Peyer's patch (tissue), 4 donors: ENCODE measurements around the gene SEMA4A.
"Not testable (repeated sequence)": the region's sequence is repeated elsewhere in the genome, so short reads cannot be mapped to it uniquely, and the experiment has no call there.

Experiments used
- POLR2A ChIP-seq, 2 donors: fragments of 450-650 bp; IDR thresholded peaks; one replicate each; pipeline ENCODE4 v1.5.1; 2017; ENCODE audit warnings: antibody characterized with exemption in 2 of 2, mild to moderate bottlenecking in 2 of 2, moderate library complexity in 2 of 2
- TF ChIP-seq, protein P1 (sequence below), 6 experiments: fragments of 450-650 bp in 4 of 6; fragments of 200-600 bp in 2 of 6; sonication (generic) in 1 of 6; IDR thresholded peaks; one replicate each; pipeline ENCODE4 v1.5.1; 2017 to 2019; ENCODE audit warnings: antibody characterized with exemption in 6 of 6, mild to moderate bottlenecking in 3 of 6, moderate library complexity in 1 of 6

DNA sequence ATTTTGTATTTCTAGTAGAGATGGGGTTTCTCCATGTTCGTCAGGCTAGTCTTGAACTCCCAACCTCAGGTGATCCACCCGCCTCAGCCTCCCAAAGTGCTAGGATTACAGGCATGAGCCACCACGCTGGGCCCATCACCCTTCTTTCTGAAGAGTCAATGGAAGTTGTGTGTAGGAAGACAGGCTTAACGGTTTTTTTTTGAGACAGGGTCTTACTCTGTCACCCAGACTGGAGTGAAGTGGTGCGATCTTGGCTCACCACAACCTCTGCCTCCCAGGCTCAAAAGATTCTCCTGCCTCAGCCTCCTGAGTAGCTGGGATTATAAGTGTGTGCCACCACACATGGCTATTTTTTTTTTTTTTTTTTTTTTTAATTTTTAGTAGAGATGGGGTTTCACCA lies 36.7 kb upstream of the SEMA4A start:
- TF ChIP-seq, protein P1, sequence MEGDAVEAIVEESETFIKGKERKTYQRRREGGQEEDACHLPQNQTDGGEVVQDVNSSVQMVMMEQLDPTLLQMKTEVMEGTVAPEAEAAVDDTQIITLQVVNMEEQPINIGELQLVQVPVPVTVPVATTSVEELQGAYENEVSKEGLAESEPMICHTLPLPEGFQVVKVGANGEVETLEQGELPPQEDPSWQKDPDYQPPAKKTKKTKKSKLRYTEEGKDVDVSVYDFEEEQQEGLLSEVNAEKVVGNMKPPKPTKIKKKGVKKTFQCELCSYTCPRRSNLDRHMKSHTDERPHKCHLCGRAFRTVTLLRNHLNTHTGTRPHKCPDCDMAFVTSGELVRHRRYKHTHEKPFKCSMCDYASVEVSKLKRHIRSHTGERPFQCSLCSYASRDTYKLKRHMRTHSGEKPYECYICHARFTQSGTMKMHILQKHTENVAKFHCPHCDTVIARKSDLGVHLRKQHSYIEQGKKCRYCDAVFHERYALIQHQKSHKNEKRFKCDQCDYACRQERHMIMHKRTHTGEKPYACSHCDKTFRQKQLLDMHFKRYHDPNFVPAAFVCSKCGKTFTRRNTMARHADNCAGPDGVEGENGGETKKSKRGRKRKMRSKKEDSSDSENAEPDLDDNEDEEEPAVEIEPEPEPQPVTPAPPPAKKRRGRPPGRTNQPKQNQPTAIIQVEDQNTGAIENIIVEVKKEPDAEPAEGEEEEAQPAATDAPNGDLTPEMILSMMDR (IDR thresholded peaks at IDR 0.05): not testable (repeated sequence)
- TF ChIP-seq POLR2A (IDR thresholded peaks at IDR 0.05): not testable (repeated sequence)
